Body of pancreas (tissue), 4 donors: ENCODE results near the gene ZNF469. TPM values are rescaled to one million over a fixed set of nuclear protein-coding genes. Genes with fewer than 3 reads are reported as not detected.

Experiments
- ATAC-seq: fragments of 150-250 bp; one replicate; pipeline ENCODE4 v1.9.1; 2016
- DNase-seq, 4 donors: peaks; one replicate each; pipeline ENCODE4 v3.0.0-alpha.2; 2019
- H3K27ac ChIP-seq, 4 donors: fragments of 200-600 bp; sonication (generic); 1 replicate in 3 of 4; 2 replicates in 1 of 4; pipeline versions ENCODE4 v1.5.1 to v1.6.1; 2016 to 2019; ENCODE audit warnings: mild to moderate bottlenecking in 1 of 4, mixed read lengths in 1 of 4, moderate library complexity in 1 of 4
- H3K27me3 ChIP-seq, 2 donors: fragments of 200-600 bp; sonication (generic); one replicate each; pipeline ENCODE4 v1.6.0; 2016; ENCODE audit warnings: mild to moderate bottlenecking in 1 of 2
- H3K36me3 ChIP-seq, 2 donors: fragments of 200-600 bp; sonication (generic); replicated peaks in 1 of 2; 2 replicates each; pipeline ENCODE4 v1.5.1; 2016; ENCODE audit warnings: low read depth in 2 of 2; ENCODE audit not compliant: insufficient read depth in 1 of 2
- H3K4me1 ChIP-seq: fragments of 200-600 bp; sonication (generic); one replicate; pipeline ENCODE4 v1.6.0; 2016
- H3K4me3 ChIP-seq, 2 donors: fragments of 200-600 bp; sonication (generic); 1 replicate in 1 of 2; 2 replicates in 1 of 2; pipeline ENCODE4 v1.5.1; 2016 to 2019
- H3K9me3 ChIP-seq, 3 donors: fragments of 200-600 bp; sonication (generic); 1 replicate in 2 of 3; 2 replicates in 1 of 3; pipeline ENCODE4 v1.5.1; 2016
- POLR2A ChIP-seq, 3 donors: fragments of 450-650 bp; IDR thresholded peaks; one replicate each; pipeline ENCODE4 v1.6.1; 2016; ENCODE audit warnings: antibody characterized with exemption in 3 of 3, mild to moderate bottlenecking in 2 of 3
- WGBS, 2 donors: methylation state at CpG; one replicate each; pipeline ENCODE4 v1.1.5; 2017; 5-methylcytosine and 5-hydroxymethylcytosine counted together
- intact Hi-C: fragments of 100-400 bp; cut with DNase I; formaldehyde crosslinking; loops from one replicate; pipeline ENCODE4 v1.15.1; 2023
- total RNA-seq, 2 donors: library from RNA; depleted of rRNA; stranded (reverse); fragments of >200 nt; gene quantifications; one replicate each; pipeline ENCODE4 v1.1.0, GENCODE V29; 2016
- TF ChIP-seq, protein P1 (sequence below), 7 experiments: fragments of 450-650 bp in 4 of 7; fragments of 200-600 bp in 3 of 7; sonication (generic) in 3 of 7; IDR thresholded peaks; one replicate each; pipeline ENCODE4 v1.5.1; 2016 to 2019; ENCODE audit warnings: antibody characterized with exemption in 7 of 7

ZNF469 gene
- total RNA-seq, 2 donors from 2014 or later: 0.99 to 1.0 TPM

DNA sequence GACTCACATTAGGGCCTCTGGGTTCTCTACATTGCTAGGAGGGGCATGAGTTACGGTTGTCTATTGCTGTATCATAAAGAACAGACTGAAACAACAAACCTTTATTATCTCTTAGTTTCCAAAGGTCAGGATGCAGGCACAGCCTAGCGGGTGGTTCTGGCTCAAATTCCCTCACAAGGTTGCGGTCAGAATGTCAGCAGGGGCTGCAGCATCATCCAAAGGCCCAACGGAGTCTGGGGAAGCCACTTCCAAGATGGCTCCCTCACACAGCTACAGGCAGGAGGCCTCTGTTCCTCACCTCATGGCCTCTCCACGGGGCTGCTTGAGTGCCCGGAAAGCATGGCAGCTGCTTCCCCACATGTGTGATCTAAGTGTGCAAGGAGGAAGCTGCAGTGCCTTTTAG is 40.7 kb downstream of the ZNF469 start:
- Histone ChIP-seq H3K4me3 (no peak overlapping the region), H3K27ac (no peak overlapping the region), H3K9me3 (no peaks in the 10 kb centered on the region), H3K36me3 (no peaks in the 10 kb centered on the region), H3K27me3 (no peaks in the 10 kb centered on the region), H3K4me1 (no peaks in the 10 kb centered on the region)
- WGBS, 2 donors: 89 to 92% methylated on average over 6 of the region's 6 CpGs
- intact Hi-C loops: no loop called here
- DNase-seq (no peak), ATAC-seq (no peak)
- no peak for TF ChIP-seq POLR2A (IDR thresholded peaks at IDR 0.05)
- TF ChIP-seq, protein P1, sequence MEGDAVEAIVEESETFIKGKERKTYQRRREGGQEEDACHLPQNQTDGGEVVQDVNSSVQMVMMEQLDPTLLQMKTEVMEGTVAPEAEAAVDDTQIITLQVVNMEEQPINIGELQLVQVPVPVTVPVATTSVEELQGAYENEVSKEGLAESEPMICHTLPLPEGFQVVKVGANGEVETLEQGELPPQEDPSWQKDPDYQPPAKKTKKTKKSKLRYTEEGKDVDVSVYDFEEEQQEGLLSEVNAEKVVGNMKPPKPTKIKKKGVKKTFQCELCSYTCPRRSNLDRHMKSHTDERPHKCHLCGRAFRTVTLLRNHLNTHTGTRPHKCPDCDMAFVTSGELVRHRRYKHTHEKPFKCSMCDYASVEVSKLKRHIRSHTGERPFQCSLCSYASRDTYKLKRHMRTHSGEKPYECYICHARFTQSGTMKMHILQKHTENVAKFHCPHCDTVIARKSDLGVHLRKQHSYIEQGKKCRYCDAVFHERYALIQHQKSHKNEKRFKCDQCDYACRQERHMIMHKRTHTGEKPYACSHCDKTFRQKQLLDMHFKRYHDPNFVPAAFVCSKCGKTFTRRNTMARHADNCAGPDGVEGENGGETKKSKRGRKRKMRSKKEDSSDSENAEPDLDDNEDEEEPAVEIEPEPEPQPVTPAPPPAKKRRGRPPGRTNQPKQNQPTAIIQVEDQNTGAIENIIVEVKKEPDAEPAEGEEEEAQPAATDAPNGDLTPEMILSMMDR (IDR thresholded peaks at IDR 0.05): no peak

DNA sequence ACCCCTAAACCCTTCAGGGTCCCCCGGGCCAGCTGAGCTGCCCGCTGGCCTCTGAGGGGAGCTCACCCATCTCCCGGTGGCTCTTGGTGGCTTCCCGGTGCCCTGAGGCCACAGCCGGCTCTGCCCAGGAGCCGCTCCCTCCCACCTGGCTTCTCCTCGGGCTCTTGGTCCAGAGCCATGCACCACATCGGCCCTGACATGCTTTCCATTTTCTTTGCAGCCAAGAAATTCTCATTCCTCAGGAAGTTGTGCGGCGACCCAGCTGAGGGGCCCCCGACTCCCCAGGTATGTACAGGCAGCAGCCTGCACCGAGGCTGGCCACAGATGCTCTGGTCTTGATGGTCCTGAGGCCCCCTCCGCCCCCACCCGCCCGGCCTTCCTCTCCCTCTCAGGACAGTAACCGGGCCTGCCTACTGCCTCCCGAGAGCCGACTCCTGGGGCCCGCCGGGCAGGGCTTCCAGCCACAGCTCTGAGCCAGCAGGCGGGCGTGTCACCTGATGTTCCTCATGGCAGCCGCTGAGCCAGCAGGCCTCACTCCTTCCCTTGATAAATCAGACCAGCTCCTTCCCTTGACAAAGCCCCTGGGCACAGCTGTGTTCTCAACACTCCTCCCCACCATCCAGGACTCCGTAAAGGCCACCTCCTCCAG is 42.0 kb downstream of the ZNF469 start:
- intact Hi-C loops: no loop called here
- H3K4me3 ChIP-seq: no peak overlapping the region

DNA sequence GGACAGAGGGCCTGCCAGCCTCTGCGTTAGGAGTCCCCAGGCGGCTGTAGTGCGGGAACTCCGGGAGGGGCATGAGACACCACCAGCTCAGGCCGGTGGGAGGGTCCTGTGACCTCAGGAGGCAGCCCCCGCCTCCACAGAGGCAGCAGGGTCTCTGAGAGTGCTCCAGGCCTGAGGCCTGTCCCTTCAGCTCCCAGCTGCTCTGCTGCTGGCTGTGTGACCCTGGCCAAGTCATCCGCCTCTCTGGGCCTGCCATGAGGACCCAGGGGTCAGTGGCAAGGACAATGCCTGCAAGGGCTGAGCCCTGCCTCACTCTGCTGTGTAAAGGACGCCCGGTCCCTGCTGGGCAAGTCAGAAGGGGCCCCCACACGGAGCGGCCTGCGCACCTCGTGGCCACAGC is 43.3 kb downstream of the ZNF469 start:
- Histone ChIP-seq H3K27me3 (peaks cover 0 to 10% of the 10 kb centered on the region in 2 donors), H3K4me1 (peaks cover 11% of the 10 kb centered on the region), H3K9me3 (no peaks in the 10 kb centered on the region), H3K36me3 (no peaks in the 10 kb centered on the region), H3K4me3 (no peak overlapping the region), H3K27ac (no peak overlapping the region)
- DNase-seq: no peak
- WGBS, 2 donors: 85% methylated on average over 10 of the region's 13 CpGs; no CpG with 5 or more reads in 1 of the 2 donors
- TF ChIP-seq, protein P1 (IDR thresholded peaks at IDR 0.05): no peak
- no peak for TF ChIP-seq POLR2A (IDR thresholded peaks at IDR 0.05)
- intact Hi-C loops: no loop called here
- no peak for ATAC-seq

More for the DNA sequence above, 42.0 kb downstream of the ZNF469 start:
- TF ChIP-seq, protein P1 (IDR thresholded peaks at IDR 0.05): no peak
- no peak for TF ChIP-seq POLR2A (IDR thresholded peaks at IDR 0.05)
- no peak for ATAC-seq
- H3K4me1 ChIP-seq: no peaks in the 10 kb centered on the region
- H3K27me3 ChIP-seq: peaks cover 0 to 7% of the 10 kb centered on the region in 2 donors
- no peak for DNase-seq
- H3K9me3 ChIP-seq: no peaks in the 10 kb centered on the region
- no peak overlapping the region for H3K27ac ChIP-seq
- H3K36me3 ChIP-seq: no peaks in the 10 kb centered on the region
- WGBS, 2 donors: 54 to 63% methylated on average over 6 to 23 of the region's 24 CpGs

DNA sequence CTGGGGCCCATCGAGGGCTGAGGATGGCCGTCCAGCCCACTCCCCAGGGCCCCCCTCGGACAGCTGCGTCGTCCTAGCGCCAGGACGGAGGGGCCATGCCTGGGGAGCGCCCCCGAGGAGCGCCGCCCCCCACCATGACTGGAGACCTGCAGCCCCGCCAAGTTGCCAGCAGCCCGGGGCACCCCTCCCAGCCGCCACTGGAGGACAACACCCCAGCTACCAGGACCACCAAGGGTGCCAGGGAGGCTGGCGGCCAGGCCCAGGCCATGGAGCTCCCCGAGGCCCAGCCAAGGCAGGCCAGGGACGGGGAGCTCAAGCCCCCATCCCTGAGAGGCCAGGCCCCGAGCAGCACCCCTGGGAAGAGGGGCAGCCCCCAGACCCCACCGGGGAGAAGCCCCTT is 44.6 kb downstream of the ZNF469 start:
- TF ChIP-seq, protein P1 (IDR thresholded peaks at IDR 0.05): no peak
- no peak for TF ChIP-seq POLR2A (IDR thresholded peaks at IDR 0.05)
- no peaks in the 10 kb centered on the region for H3K9me3 ChIP-seq
- DNase-seq (no peak), ATAC-seq (no peak)
- peaks cover 12% of the 10 kb centered on the region for H3K4me1 ChIP-seq
- H3K27ac ChIP-seq: no peak overlapping the region
- H3K36me3 ChIP-seq: no peaks in the 10 kb centered on the region
- WGBS, 2 donors: 86 to 100% methylated on average over 4 to 15 of the region's 19 CpGs
- intact Hi-C loops: no loop called here
- H3K27me3 ChIP-seq: peaks cover 0 to 16% of the 10 kb centered on the region in 2 donors
- H3K4me3 ChIP-seq: no peak overlapping the region

DNA sequence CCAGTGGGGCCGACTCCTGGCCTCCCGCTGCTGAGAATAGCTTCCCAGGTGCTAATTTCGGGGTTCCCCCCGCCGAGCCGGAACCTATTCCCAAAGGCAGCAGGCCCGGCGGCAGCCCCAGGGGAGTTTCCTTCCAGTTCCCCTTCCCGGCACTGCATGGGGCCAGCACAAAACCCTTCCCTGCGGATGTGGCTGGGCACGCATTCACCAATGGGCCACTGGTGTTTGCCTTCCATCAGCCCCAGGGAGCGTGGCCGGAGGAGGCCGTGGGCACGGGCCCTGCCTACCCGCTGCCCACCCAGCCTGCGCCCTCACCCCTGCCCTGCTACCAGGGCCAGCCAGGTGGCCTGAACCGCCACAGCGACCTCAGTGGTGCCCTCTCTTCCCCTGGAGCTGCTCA is 45.4 kb downstream of the ZNF469 start:
- H3K36me3 ChIP-seq: no peaks in the 10 kb centered on the region
- 85% methylated on average over 18 of the region's 19 CpGs; no CpG with 5 or more reads in 1 of the 2 donors for WGBS, 2 donors
- H3K27me3 ChIP-seq: peaks cover 0 to 16% of the 10 kb centered on the region in 2 donors
- peaks cover 12% of the 10 kb centered on the region for H3K4me1 ChIP-seq
- ATAC-seq (no peak), DNase-seq (no peak)
- no peaks in the 10 kb centered on the region for H3K9me3 ChIP-seq
- no peak for TF ChIP-seq POLR2A (IDR thresholded peaks at IDR 0.05)
- TF ChIP-seq, protein P1 (IDR thresholded peaks at IDR 0.05): no peak
- H3K4me3 ChIP-seq: no peak overlapping the region
- H3K27ac ChIP-seq: no peak overlapping the region
- intact Hi-C loops: no loop called here
